ENCODE results near the gene OGDHL.

Gene OGDHL

GRCh38 chr10:49690698-49691356 lies 71.3 kb downstream of the OGDHL start:
- WGBS, 2 experiments (ENCODE audit: insufficient coverage in 2 of 2), result 13 to 19% methylated on average over 6 to 7 of the region's 12 CpGs
- Histone ChIP-seq H3K4me1 (ENCODE audit: control insufficient read depth, insufficient read depth, low read length, poor library complexity, severe bottlenecking) (no peaks in the 10 kb centered on the region), H3K36me3 (ENCODE audit: control insufficient read depth, insufficient read depth, low read length) (no peaks in the 10 kb centered on the region), H3K9me3 (ENCODE audit: control insufficient read depth, low read length) (peaks cover 7% of the 10 kb centered on the region), H3K27ac (ENCODE audit: low read depth, low read length, severe bottlenecking) (no peak overlapping the region), H3K4me3 (ENCODE audit: extremely low read depth, insufficient read depth, low read length, poor library complexity, severe bottlenecking) (no peak overlapping the region)

GRCh38 chr10:49689882-49690510 lies 72.1 kb downstream of the OGDHL start:
- Histone ChIP-seq H3K4me3 (ENCODE audit: extremely low read depth, insufficient read depth, low read length, poor library complexity, severe bottlenecking) (no peak overlapping the region), H3K9me3 (ENCODE audit: control insufficient read depth, low read length) (peaks cover 7% of the 10 kb centered on the region), H3K36me3 (ENCODE audit: control insufficient read depth, insufficient read depth, low read length) (no peaks in the 10 kb centered on the region), H3K27ac (ENCODE audit: low read depth, low read length, severe bottlenecking) (no peak overlapping the region), H3K4me1 (ENCODE audit: control insufficient read depth, insufficient read depth, low read length, poor library complexity, severe bottlenecking) (no peaks in the 10 kb centered on the region)
- WGBS, 2 experiments (ENCODE audit: insufficient coverage in 2 of 2), result 7 to 12% methylated on average over 8 to 10 of the region's 12 CpGs

GRCh38 chr10:49688920-49689319 lies 73.2 kb downstream of the OGDHL start:
- H3K36me3 ChIP-seq (ENCODE audit: control insufficient read depth, insufficient read depth, low read length), result no peaks in the 10 kb centered on the region
- 22 to 35% methylated on average over 3 to 6 of the region's 7 CpGs for WGBS, 2 experiments (ENCODE audit: insufficient coverage in 2 of 2)

GRCh38 chr10:49688261-49688846 lies 73.8 kb downstream of the OGDHL start:
- WGBS, 2 experiments (ENCODE audit: insufficient coverage in 2 of 2), result 39 to 50% methylated on average over 4 to 8 of the region's 8 CpGs
- Histone ChIP-seq H3K27ac (ENCODE audit: low read depth, low read length, severe bottlenecking) (no peak overlapping the region), H3K4me3 (ENCODE audit: extremely low read depth, insufficient read depth, low read length, poor library complexity, severe bottlenecking) (no peak overlapping the region), H3K36me3 (ENCODE audit: control insufficient read depth, insufficient read depth, low read length) (no peaks in the 10 kb centered on the region), H3K4me1 (ENCODE audit: control insufficient read depth, insufficient read depth, low read length, poor library complexity, severe bottlenecking) (no peaks in the 10 kb centered on the region), H3K9me3 (ENCODE audit: control insufficient read depth, low read length) (peaks cover 7% of the 10 kb centered on the region)

More at GRCh38 chr10:49688920-49689319, 73.2 kb downstream of the OGDHL start:
- Histone ChIP-seq H3K9me3 (ENCODE audit: control insufficient read depth, low read length) (peaks cover 7% of the 10 kb centered on the region), H3K4me1 (ENCODE audit: control insufficient read depth, insufficient read depth, low read length, poor library complexity, severe bottlenecking) (no peaks in the 10 kb centered on the region), H3K4me3 (ENCODE audit: extremely low read depth, insufficient read depth, low read length, poor library complexity, severe bottlenecking) (no peak overlapping the region), H3K27ac (ENCODE audit: low read depth, low read length, severe bottlenecking) (no peak overlapping the region)

GRCh38 chr10:49686651-49687050 lies 75.5 kb downstream of the OGDHL start:
- 83 to 100% methylated on average over 1 to 4 of the region's 4 CpGs for WGBS, 2 experiments (ENCODE audit: insufficient coverage in 2 of 2)

More at GRCh38 chr10:49686651-49687050, 75.5 kb downstream of the OGDHL start:
- no peak overlapping the region for H3K4me3 ChIP-seq (ENCODE audit: extremely low read depth, insufficient read depth, low read length, poor library complexity, severe bottlenecking)
- H3K27ac ChIP-seq (ENCODE audit: low read depth, low read length, severe bottlenecking), result no peak overlapping the region
- H3K4me1 ChIP-seq (ENCODE audit: control insufficient read depth, insufficient read depth, low read length, poor library complexity, severe bottlenecking), result no peaks in the 10 kb centered on the region
- peaks cover 7% of the 10 kb centered on the region for H3K9me3 ChIP-seq (ENCODE audit: control insufficient read depth, low read length)
- H3K36me3 ChIP-seq (ENCODE audit: control insufficient read depth, insufficient read depth, low read length), result no peaks in the 10 kb centered on the region

Measured in mesodermal cell (in vitro differentiated cells).